Fibroblast of skin of right biceps (primary cell): Measurements from ENCODE around the gene NFIB.

ENCODE experiments used
- DNase-seq: peaks from one replicate; pipeline ENCODE4 v3.0.0-alpha.2; 2013

Gene NFIB

GRCh38 chr9:14139287-14139686, 174.7 kb downstream of the NFIB start:
- no peak for DNase-seq

DNA sequence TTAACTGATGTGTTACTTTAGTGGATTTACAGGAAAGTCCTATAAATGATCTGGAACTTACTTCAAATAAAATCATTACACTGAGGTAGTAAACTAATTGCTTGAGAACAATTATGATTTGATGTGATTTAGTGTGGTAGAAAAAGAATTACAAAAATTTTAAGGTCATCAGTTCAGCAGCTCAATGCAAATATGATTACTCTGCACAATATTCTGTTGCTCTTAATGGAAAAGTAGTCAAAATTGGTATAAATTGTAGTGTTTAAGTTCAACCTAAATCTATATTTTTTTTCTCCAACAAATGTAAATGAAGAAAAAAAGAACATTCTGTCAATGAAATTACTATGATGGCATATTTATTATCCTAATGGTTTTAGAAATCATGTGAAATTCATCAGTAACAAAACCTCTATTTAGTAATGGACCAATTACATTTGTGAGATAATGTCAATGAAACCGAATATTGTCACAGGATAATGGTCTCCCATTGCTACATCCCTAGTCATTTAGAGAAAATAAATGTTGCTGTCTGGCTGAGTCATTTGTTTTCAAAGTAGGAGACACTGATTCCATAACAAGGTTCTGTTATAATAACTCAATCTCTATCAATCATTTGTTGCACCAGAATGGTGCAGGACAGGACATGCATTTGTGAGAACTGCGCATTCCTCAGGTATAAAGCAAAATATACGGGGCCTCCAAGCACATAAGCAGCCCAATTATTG, 177.1 kb downstream of the NFIB start:
- no peak for DNase-seq

DNA sequence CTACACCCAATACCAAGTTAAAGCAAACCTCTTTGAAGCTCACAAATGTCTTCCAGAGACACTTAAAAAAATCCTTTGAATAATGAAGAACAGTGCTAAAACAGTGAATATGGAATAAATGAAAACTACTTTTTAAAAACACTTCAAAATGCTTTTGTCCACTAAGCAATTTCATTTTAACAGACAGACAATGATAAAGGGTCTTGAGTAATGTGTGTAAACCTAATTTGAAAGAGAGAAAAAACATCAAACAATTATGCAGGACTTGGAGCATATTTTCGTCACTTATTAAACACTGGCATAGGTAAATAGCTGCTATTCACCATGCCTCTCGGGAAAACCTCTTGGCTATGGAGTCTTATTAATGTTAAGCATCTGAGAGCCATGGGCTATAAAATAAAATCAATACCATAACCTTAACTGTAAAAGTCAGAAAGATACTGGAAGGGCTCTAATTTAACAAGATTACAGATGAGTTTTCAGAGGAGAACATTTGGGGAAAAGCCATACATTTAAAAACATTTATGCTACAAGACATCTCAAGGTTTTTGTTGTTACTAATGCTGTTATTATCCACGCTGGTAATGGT, 177.8 kb downstream of the NFIB start:
- DNase-seq, result no peak

DNA sequence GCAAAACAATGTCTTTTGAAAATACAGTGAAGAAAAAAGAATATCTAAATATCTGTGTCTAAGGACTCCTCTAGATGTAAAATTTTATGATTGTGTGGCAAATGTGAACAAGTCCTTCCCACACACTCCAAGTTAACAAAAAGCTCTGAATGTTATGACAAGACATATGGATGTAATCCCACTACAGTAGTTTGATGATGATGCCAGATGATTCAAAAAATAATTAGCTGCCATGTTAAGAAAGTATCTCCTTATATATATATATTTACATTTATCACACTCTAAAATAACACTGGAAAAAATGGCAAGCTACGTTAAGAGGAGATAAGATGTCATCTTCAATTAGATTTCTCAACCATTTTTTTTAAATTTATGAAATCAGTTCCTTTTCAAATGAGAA, 178.5 kb downstream of the NFIB start:
- DNase-seq, result no peak

- no peak for DNase-seq
These were observed 180.5 kb downstream of the NFIB start for GRCh38 chr9:14133394-14133793.

DNA sequence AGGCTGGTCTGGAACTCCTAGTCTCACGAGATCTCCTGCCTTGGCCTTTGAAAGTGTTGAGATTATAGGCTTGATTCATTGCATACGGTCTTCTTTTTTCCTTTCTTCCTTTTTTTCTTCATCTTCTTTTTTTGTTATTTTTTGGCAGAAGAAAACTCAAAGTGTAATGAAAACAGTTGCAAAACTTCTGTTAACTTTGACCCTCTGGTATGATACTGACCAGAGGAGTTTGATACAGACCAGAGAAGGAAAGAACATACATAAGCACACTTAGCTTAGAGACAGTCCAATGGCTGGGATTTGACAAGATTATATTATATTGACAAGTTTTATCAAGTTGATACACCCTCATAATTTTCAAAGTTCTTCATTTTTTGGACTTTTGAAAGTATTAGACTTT, 181.2 kb downstream of the NFIB start:
- no peak for DNase-seq

- DNase-seq, result no peak
These were observed 182.4 kb downstream of the NFIB start for GRCh38 chr9:14131356-14132088.

DNA sequence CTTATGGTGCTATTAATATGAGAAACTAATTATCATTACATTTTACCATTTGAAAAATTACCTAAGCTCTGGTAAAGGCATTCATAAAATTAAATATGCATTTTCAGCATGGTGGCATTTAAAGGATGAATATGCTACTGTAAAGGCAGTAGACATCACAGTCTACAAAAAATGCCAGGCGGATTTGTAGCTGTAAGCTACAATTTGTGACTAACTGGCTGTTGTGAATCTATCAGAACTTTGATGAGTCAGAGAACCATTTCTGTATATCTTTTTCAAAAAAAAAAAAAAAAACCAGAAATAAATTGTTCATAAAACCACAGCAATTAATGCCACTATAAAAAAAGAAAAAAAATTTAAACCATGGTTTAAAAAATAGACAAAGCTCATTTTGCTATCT, 186.3 kb downstream of the NFIB start:
- peak; percentile 51 for DNase-seq

DNA sequence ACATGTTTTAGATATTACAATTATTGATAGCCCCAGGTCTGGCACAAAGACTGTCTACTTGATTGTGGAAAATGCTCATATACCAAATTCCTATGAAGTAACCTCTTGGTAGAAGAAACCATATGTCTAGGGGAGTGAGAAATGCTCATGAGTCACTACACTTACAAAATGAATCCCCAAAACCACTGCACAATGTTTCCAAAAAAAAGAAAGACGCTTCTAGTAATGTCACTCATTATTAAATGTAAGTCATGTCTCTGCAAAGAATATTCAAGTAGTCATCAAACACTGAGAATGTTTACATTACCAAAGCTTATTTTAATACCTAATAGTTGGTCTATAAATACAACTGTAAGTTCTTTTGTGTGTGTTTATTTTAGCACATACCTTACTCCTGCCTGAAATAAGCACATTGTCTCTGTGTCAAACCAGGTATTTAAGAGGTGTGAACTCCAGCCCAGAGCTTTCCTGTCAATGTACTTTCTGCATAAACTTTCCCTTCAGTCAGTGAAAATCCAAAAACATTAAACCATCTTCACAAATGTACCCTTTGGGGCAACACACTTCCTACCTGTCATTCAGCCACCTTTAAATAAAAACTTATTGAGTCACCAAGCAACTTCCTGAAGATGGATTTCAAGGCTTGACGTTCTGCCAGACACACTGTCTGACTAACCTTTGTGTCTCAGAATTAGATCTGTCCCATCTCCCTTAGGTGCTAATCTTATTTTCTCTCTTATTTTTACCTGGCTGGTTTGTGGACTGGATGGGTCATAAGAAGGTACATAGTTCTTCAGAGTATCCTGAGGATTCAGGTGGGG, 194.0 kb downstream of the NFIB start:
- DNase-seq, result peak; percentile 79

GRCh38 chr9:14112226-14112625, 201.7 kb downstream of the NFIB start:
- DNase-seq, result no peak

- peak; percentile 55 for DNase-seq
These were observed 202.2 kb downstream of the NFIB start for GRCh38 chr9:14111696-14112095.

- DNase-seq, result no peak
These were observed 206.0 kb downstream of the NFIB start for GRCh38 chr9:14107977-14108376.

GRCh38 chr9:14107495-14107894, 206.4 kb downstream of the NFIB start:
- no peak for DNase-seq

DNA sequence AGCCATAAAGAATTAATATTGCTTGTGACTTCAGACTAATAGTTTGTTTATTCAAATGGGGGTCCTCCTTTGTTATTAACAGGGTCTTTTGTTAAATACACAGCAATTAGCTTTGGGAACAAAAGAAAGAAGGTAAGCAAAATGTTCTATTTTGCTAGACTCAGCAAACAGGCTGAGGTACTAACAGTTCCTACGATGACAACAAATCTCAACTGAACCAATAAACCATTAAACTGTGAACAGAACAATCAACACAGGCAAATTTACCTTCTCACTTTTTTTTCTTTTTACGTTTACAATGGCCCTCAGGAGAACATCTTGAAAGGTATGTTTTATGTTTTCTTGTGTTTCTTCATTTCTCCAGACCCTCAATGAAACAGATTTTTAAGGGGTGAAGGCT, 207.2 kb downstream of the NFIB start:
- no peak for DNase-seq

- DNase-seq, result no peak
These were observed 209.4 kb downstream of the NFIB start for GRCh38 chr9:14104496-14104895.

DNA sequence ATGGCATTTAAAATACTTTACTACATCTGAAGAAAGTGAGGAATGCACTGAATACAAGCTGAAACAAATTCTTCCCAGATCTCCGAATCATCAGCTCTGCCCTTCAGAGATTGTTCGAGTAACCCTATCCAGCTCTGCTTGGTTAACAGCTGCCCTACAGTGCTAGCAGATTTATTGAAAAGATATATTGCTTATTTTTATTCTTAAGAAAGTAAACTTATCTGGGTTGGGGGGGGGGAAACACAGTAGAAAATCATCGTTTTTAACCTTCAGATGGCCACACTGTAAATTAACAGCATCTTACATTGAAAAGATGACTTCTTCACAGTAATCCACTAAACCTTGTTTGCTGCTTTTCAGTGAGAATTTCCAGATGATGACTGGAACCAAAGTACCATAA, 210.8 kb downstream of the NFIB start:
- DNase-seq, result peak; percentile 38

- no peak for DNase-seq
These were observed 214.2 kb downstream of the NFIB start for GRCh38 chr9:14099737-14100136.

- no peak for DNase-seq
These were observed 215.3 kb downstream of the NFIB start for GRCh38 chr9:14098486-14099180.

DNA sequence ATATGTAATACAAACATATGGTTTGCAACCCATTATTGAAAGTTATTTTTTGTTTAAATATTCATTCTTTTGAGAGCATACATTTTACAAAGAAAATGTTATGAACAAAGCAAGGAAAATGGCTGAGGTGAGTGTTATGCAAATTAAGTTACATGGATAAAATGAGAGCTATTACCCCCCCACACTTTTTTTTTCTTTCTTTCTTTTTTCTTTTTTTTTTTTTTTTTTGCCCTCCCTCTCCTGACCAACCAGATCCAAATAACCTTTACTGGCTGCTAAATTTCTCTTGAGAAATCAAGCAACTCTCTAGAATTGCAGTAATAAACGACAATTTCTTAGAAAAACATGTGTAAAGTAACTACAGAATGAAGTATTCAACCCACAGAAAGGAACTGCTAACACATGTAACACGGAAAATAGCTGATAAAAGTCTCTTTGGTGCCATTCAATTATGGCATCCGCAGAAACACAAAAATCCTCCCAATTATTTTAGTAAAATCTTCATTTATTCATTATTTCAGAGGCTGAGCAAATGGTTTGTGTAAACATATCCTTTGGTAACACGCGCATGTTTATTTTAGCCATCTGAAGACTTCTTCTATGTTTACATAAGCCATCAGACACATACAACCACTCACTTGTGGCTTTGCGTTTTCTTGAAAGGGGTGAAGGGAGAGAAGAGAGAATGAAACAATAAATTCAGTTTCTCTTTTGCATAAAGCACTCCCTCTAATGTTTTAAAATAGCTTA, 216.1 kb downstream of the NFIB start:
- no peak for DNase-seq

- DNase-seq, result peak; percentile 35
These were observed 216.7 kb downstream of the NFIB start for GRCh38 chr9:14097215-14097614.

DNA sequence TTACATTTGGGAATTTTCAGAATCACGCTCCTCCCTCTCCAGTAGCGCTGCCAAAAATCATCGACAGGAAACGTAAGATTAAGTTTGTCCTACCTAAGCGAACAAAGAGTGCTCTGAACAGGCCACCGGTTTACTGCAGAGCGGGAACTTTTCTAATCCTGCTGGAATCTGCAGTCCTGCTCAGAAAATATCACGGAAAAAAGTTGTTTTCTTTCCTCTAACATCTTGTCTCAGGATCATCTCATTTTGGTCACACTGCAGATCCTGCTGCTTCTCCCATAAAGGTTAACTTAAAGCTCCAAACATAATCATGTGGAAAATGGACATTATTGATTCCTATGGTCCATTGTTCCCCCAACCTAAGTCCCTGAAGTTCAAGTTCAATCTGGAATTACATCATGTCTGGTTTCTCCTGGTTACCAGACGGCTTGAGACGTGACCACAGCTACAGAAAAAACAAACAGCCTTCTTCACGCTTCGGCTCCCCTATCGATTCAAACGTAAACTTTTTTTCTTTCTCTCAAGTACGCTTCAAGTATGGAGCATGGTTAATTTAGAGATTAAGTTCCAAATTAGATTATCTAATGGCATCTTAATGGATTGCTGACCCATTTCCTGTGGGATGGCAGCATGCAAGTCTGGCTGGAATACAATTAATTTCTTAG, 217.6 kb downstream of the NFIB start:
- DNase-seq, result peak; percentile 65
